ENCODE data around the gene MYH6. TPM values are rescaled to one million over a fixed set of nuclear protein-coding genes. Genes with fewer than 3 reads are reported as not detected.

MYH6 gene
- total and polyA plus RNA-seq, 4 donors, result 0.05 to 0.17 (median 0.06) TPM; not detected in 1

- TF ChIP-seq EGR1 (IDR thresholded peaks at IDR 0.05; ENCODE audit: low read depth in 2 of 2) (no peak), RXRA (IDR thresholded peaks at IDR 0.05) (no peak)
- TF ChIP-seq, protein P1, sequence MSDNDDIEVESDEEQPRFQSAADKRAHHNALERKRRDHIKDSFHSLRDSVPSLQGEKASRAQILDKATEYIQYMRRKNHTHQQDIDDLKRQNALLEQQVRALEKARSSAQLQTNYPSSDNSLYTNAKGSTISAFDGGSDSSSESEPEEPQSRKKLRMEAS (IDR thresholded peaks at IDR 0.05), result no peak
Observed at GRCh38 chr14:23443411-23443812, 35.3 kb upstream of the MYH6 start (continued).

GRCh38 chr14:23442721-23443356, 34.8 kb upstream of the MYH6 start:
- 75% methylated on average over 9 of the region's 9 CpGs for WGBS
- H3K27ac ChIP-seq (ENCODE audit: low read depth in 1 of 2, low read length in 2 of 2), result no peak overlapping the region
- no peaks in the 10 kb centered on the region for H3K27me3 ChIP-seq (ENCODE audit: control insufficient read depth in 4 of 4, insufficient read depth in 4 of 4, low read length in 3 of 4)

More at GRCh38 chr14:23442721-23443356, 34.8 kb upstream of the MYH6 start:
- Histone ChIP-seq H3K9ac (ENCODE audit: low read depth in 1 of 2, low read length in 2 of 2) (no peak overlapping the region), H3K36me3 (ENCODE audit: control insufficient read depth in 4 of 4, insufficient read depth in 3 of 4, low read depth in 1 of 4, low read length in 3 of 4) (no peaks in the 10 kb centered on the region), H3K4me3 (ENCODE audit: low read depth in 1 of 3, low read length in 3 of 3) (no peak overlapping the region), H3K9me3 (ENCODE audit: control insufficient read depth in 4 of 4, low read length in 3 of 4) (no peaks in the 10 kb centered on the region), H3K4me1 (ENCODE audit: control insufficient read depth in 4 of 4, insufficient read depth in 4 of 4, low read length in 3 of 4) (no peaks in the 10 kb centered on the region)
- DNase-seq (ENCODE audit: low spot score), result peak; percentile 34
- no peak for TF ChIP-seq REST (IDR thresholded peaks at IDR 0.05)
- no peak for TF ChIP-seq CTCF (IDR thresholded peaks at IDR 0.05; ENCODE audit: low read depth, low read length, missing input control)
- TF ChIP-seq ATF3 (IDR thresholded peaks at IDR 0.05), result no peak
- TF ChIP-seq SP1 (IDR thresholded peaks at IDR 0.05), result no peak
- no peak for TF ChIP-seq ZBTB33 (IDR thresholded peaks at IDR 0.05)
- TF ChIP-seq EGR1 (IDR thresholded peaks at IDR 0.05; ENCODE audit: low read depth in 2 of 2), result no peak
- no peak for TF ChIP-seq TAF1 (conservative IDR thresholded peaks at IDR 0.05)
- no peak for TF ChIP-seq HNF4G (IDR thresholded peaks at IDR 0.05)
- TF ChIP-seq RXRA (IDR thresholded peaks at IDR 0.05), result no peak
- TF ChIP-seq FOXA1 (IDR thresholded peaks at IDR 0.05), result no peak
- TF ChIP-seq GABPA (IDR thresholded peaks at IDR 0.05 in 1 of 2, conservative IDR thresholded peaks at IDR 0.05 in 1 of 2), result no peak

Data from liver (tissue), 9 donors.